HCT116 (cell line): ENCODE results near the gene ZNF555. TPM values are rescaled to one million over a fixed set of nuclear protein-coding genes. Genes with fewer than 3 reads are reported as not detected.

Source experiments
- ATAC-seq: fragments of 200-7000 bp; cut with Tn5 transposase; 2 replicates; pipeline ENCODE4 v1.9.1; 2020; ENCODE audit warnings: mild to moderate bottlenecking, moderate library complexity
- BruUV-seq: library from RNA; stranded (reverse); fragments of 400-500 nt; replicated peaks from 2 replicates; lab custom pipeline; 2021; lab: Mats Ljungman, UMichigan
- CTCF ChIA-PET: fragments of 300-600 bp; sonication (Branson Sonifier 250); formaldehyde crosslinking; loops from one replicate; lab custom pipeline; 2021; ENCODE audit warnings: antibody characterized with exemption; lab: Charles Lee
- POLR2A ChIA-PET: fragments of 300-600, 350-600 bp; sonication (Branson Sonifier 250); formaldehyde crosslinking; loops from one replicate; lab custom pipeline; 2021; ENCODE audit warnings: antibody characterized with exemption; lab: Charles Lee
- RAD21 ChIA-PET, 2 experiments: fragments of 300-600 bp; sonication (Branson Sonifier 250); formaldehyde crosslinking; loops; one replicate each; lab custom pipeline; 2023; ENCODE audit warnings: low total read pairs in 2 of 2; ENCODE audit not compliant: uncharacterized antibody in 2 of 2, unreplicated experiment in 2 of 2, low non-redundant PET in 1 of 2; lab: Charles Lee
- DNase-seq: peaks from one replicate; pipeline ENCODE4 v3.0.0-alpha.2; 2010; ENCODE audit warnings: low read depth, low spot score
- H2AFZ ChIP-seq: fragments of 200-600 bp; shearing (Covaris generic), sonication (generic); 2 replicates; pipeline ENCODE4 v1.6.1; 2017; ENCODE audit warnings: low read depth, mixed run types, mixed read lengths, antibody characterized with exemption, low read length; ENCODE audit not compliant: poor library complexity, severe bottlenecking
- H3K27ac ChIP-seq: 2 replicates; pipeline ENCODE4 v1.5.1; 2012; ENCODE audit warnings: low read depth, low read length
- H3K27me3 ChIP-seq: fragments of 200-600 bp; sonication (generic); 2 replicates; pipeline ENCODE4 v1.6.1; 2016; ENCODE audit warnings: mixed run types, low read length, mixed read lengths; ENCODE audit not compliant: insufficient read depth
- H3K36me3 ChIP-seq, 2 experiments: fragments of 200-500 bp in 1 of 2; fragments of 200-600 bp in 1 of 2; sonication (Bioruptor generic) in 1 of 2; sonication (generic) in 1 of 2; 2 replicates each; pipeline versions ENCODE4 v1.5.1 to v1.6.1; 2014 to 2016; ENCODE audit warnings: low read length in 2 of 2, inconsistent platforms in 1 of 2, mixed read lengths in 1 of 2, mixed run types in 1 of 2; ENCODE audit not compliant: insufficient read depth in 2 of 2, control insufficient read depth in 1 of 2
- H3K4me1 ChIP-seq, 2 experiments: fragments of 200-600 bp in 1 of 2; sonication (generic) in 1 of 2; 2 replicates each; pipeline versions ENCODE4 v1.5.1 to v1.6.1; 2012 to 2017; ENCODE audit warnings: low read length in 2 of 2, inconsistent platforms in 1 of 2, mild to moderate bottlenecking in 1 of 2, mixed read lengths in 1 of 2, mixed run types in 1 of 2, moderate library complexity in 1 of 2; ENCODE audit not compliant: insufficient read depth in 2 of 2, control insufficient read depth in 1 of 2
- H3K4me2 ChIP-seq: fragments of 200-600 bp; sonication (generic); 2 replicates; pipeline ENCODE4 v1.6.1; 2017; ENCODE audit warnings: mixed run types, low read length, mixed read lengths
- H3K4me3 ChIP-seq, 2 experiments: fragments of 200-600 bp in 1 of 2; sonication (generic) in 1 of 2; replicated peaks in 1 of 2; 2 replicates each; pipeline ENCODE4 v1.5.1; 2011 to 2016; ENCODE audit warnings: low read length in 2 of 2, control low read depth in 1 of 2, low read depth in 1 of 2, mild to moderate bottlenecking in 1 of 2, mixed read lengths in 1 of 2, mixed run types in 1 of 2
- H3K79me2 ChIP-seq: fragments of 200-600 bp; sonication (generic); 2 replicates; pipeline ENCODE4 v1.6.1; 2017; ENCODE audit warnings: mild to moderate bottlenecking, mixed run types, low read length, moderate library complexity, mixed read lengths; ENCODE audit not compliant: insufficient read depth
- H3K9ac ChIP-seq: fragments of 200-600 bp; sonication (generic); 2 replicates; pipeline ENCODE4 v1.6.1; 2016; ENCODE audit warnings: low read length, mixed read lengths
- H3K9me2 ChIP-seq: fragments of 200-600 bp; sonication (generic), shearing (Covaris generic); 2 replicates; pipeline ENCODE4 v1.6.1; 2017; ENCODE audit warnings: mixed run types, mild to moderate bottlenecking, moderate library complexity; ENCODE audit not compliant: insufficient read depth
- H3K9me3 ChIP-seq, 2 experiments: fragments of 200-500 bp in 1 of 2; fragments of 200-600 bp in 1 of 2; sonication (Bioruptor generic) in 1 of 2; sonication (generic) in 1 of 2; 2 replicates each; pipeline ENCODE4 v1.6.1; 2014 to 2017; ENCODE audit warnings: low read length in 2 of 2, mixed read lengths in 2 of 2, inconsistent platforms in 1 of 2, low read depth in 1 of 2, mild to moderate bottlenecking in 1 of 2, mixed run types in 1 of 2, moderate library complexity in 1 of 2; ENCODE audit not compliant: control insufficient read depth in 1 of 2, insufficient read depth in 1 of 2
- H4K20me1 ChIP-seq: fragments of 200-600 bp; sonication (generic), shearing (Covaris generic); 2 replicates; pipeline ENCODE4 v1.6.1; 2017; ENCODE audit warnings: mixed run types, mild to moderate bottlenecking, moderate library complexity; ENCODE audit not compliant: insufficient read depth
- ATF3 ChIP-seq: IDR thresholded peaks from 2 replicates; pipeline ENCODE4 v1.6.1; 2012
- CBX3 ChIP-seq: IDR thresholded peaks from 2 replicates; pipeline ENCODE4 v1.6.1; 2012; ENCODE audit warnings: low read depth
- EGR1 ChIP-seq: IDR thresholded peaks from 2 replicates; pipeline ENCODE4 v1.6.1; 2012; ENCODE audit warnings: low read depth
- ELF1 ChIP-seq: IDR thresholded peaks from 2 replicates; pipeline ENCODE4 v1.6.1; 2012; ENCODE audit warnings: low read depth, borderline replicate concordance
- EZH2 ChIP-seq: fragments of 200-600 bp; sonication (generic); IDR thresholded peaks from 2 replicates; pipeline ENCODE4 v1.6.1; 2017; ENCODE audit warnings: antibody characterized with exemption, mixed run types
- FOSL1 ChIP-seq: IDR thresholded peaks from 2 replicates; pipeline ENCODE4 v1.6.1; 2012; ENCODE audit warnings: low read depth
- JUND ChIP-seq: IDR thresholded peaks from 2 replicates; pipeline ENCODE4 v1.6.1; 2012
- MAX ChIP-seq: IDR thresholded peaks from 2 replicates; pipeline ENCODE4 v1.6.1; 2012
- POLR2A ChIP-seq: IDR thresholded peaks from 2 replicates; pipeline ENCODE4 v1.7.0; 2011; ENCODE audit warnings: borderline replicate concordance; ENCODE audit not compliant: insufficient read depth, insufficient read length; ENCODE audit errors: extremely low read depth
- POLR2AphosphoS5 ChIP-seq: IDR thresholded peaks from 2 replicates; pipeline ENCODE4 v1.6.1; 2011; ENCODE audit warnings: mild to moderate bottlenecking, low read depth, low read length, moderate library complexity
- RAD21 ChIP-seq: IDR thresholded peaks from 2 replicates; pipeline ENCODE4 v1.6.1; 2012; ENCODE audit warnings: low read depth, mild to moderate bottlenecking
- SP1 ChIP-seq: IDR thresholded peaks from 2 replicates; pipeline ENCODE4 v1.6.1; 2012; ENCODE audit warnings: low read depth
- TCF7L2 ChIP-seq: IDR thresholded peaks from 2 replicates; pipeline ENCODE4 v1.7.0; 2011; ENCODE audit warnings: borderline replicate concordance, inconsistent platforms; ENCODE audit not compliant: insufficient read depth, insufficient read length; ENCODE audit errors: extremely low read depth
- YY1 ChIP-seq: IDR thresholded peaks from 2 replicates; pipeline ENCODE4 v1.6.1; 2011; ENCODE audit warnings: low read length, low read depth, moderate library complexity, mild to moderate bottlenecking; ENCODE audit not compliant: insufficient replicate concordance; ENCODE audit errors: extremely low read depth
- ZBTB33 ChIP-seq: IDR thresholded peaks from 2 replicates; pipeline ENCODE4 v1.6.1; 2011; ENCODE audit warnings: mild to moderate bottlenecking, low read length, moderate library complexity; ENCODE audit not compliant: insufficient replicate concordance; ENCODE audit errors: extremely low read depth
- ZFX ChIP-seq: fragments of 450-650 bp; IDR thresholded peaks from 2 replicates; pipeline ENCODE4 v1.6.1; 2017
- intact Hi-C: fragments of 100-400 bp; cut with micrococcal nuclease; formaldehyde crosslinking; loops from 2 replicates; pipeline ENCODE4 v1.10.0; 2022
- total RNA-seq: library from RNA; stranded (reverse); gene quantifications from one replicate; pipeline ENCODE4 v1.2.1, GENCODE V29; 2021; ENCODE audit not compliant: unreplicated experiment

Gene ZNF555
- total RNA-seq, 1 experiment from 2014 or later, result 4.5 TPM

GRCh38 chr19:2850256-2850925, 9.1 kb downstream of the ZNF555 start:
- TF ChIP-seq ELF1 (no peak), EZH2 (no peak), ATF3 (no peak), ZFX (no peak), MAX (no peak), ZBTB33 (no peak), YY1 (no peak), POLR2A (no peak), POLR2AphosphoS5 (no peak), FOSL1 (no peak), SP1 (no peak), JUND (no peak), RAD21 (no peak), CBX3 (no peak), EGR1 (no peak), TCF7L2 (no peak)
- no peaks in the 10 kb centered on the region for H3K27me3 ChIP-seq
- peaks cover 24 to 35% of the 10 kb centered on the region in 2 experiments; a peak in 3 of 4 replicates for H3K9me3 ChIP-seq
- no peak overlapping the region for H2AFZ ChIP-seq
- H3K79me2 ChIP-seq, result no peaks in the 10 kb centered on the region
- H3K4me2 ChIP-seq, result no peak overlapping the region
- POLR2A ChIA-PET, result no interaction called here
- H3K4me1 ChIP-seq, result no peaks in the 10 kb centered on the region
- intact Hi-C loops, result no loop called here
- DNase-seq (no peak), ATAC-seq (no peak)
- H3K9me2 ChIP-seq, result no peaks in the 10 kb centered on the region
- H4K20me1 ChIP-seq, result no peaks in the 10 kb centered on the region
- H3K9ac ChIP-seq, result no peak overlapping the region
- peaks cover 7 to 24% of the 10 kb centered on the region in 2 experiments for H3K36me3 ChIP-seq
- H3K27ac ChIP-seq, result no peak overlapping the region
- RAD21 ChIA-PET, result no interaction called here
- BruUV-seq, result no TSS peak
- CTCF ChIA-PET, result no interaction called here
- no peak overlapping the region for H3K4me3 ChIP-seq
